K562 (cell line): ENCODE measurements around the gene ZCCHC8. TPM values are rescaled to one million over a fixed set of nuclear protein-coding genes. Genes with fewer than 3 reads are reported as not detected.

Source experiments
- CHD4 ChIP-seq: fragments of 200-600 bp; sonication (generic); IDR thresholded peaks from 3 replicates; pipeline ENCODE4 v1.6.1; 2012; ENCODE audit warnings: low read depth, mild to moderate bottlenecking, mixed read lengths, low read length, inconsistent platforms; ENCODE audit not compliant: insufficient read depth, insufficient replicate concordance, poor library complexity, severe bottlenecking
- ETV5 ChIP-seq: sonication (generic); formaldehyde crosslinking; IDR thresholded peaks from 2 replicates; pipeline ENCODE4 v1.4.0; 2020; ENCODE audit warnings: low read depth, mild to moderate bottlenecking, missing genetic modification reagents
- MBD2 ChIP-seq: sonication (generic); IDR thresholded peaks from 2 replicates; pipeline ENCODE4 v1.6.1; 2016; ENCODE audit warnings: low read depth, borderline replicate concordance
- NR2C2 ChIP-seq, 2 experiments: fragments of 200-800 bp in 1 of 2; sonication (Bioruptor generic) in 1 of 2; sonication (generic) in 1 of 2; formaldehyde crosslinking in 1 of 2; IDR thresholded peaks; 2 replicates each; pipeline versions ENCODE4 v1.6.1 to v1.8.0; 2016 to 2022; ENCODE audit warnings: mild to moderate bottlenecking in 1 of 2, missing compliant biosample characterization in 1 of 2, missing genetic modification characterization in 1 of 2, missing genetic modification reagents in 1 of 2
- PHF8 ChIP-seq: fragments of 200-600 bp; sonication (generic); IDR thresholded peaks from 2 replicates; pipeline ENCODE4 v1.6.1; 2012; ENCODE audit warnings: mixed run types, mild to moderate bottlenecking, inconsistent platforms, low read length, moderate library complexity, borderline replicate concordance
- RFX1 ChIP-seq: fragments of 450-650 bp; IDR thresholded peaks from 2 replicates; pipeline ENCODE4 v1.6.1; 2016; ENCODE audit warnings: mild to moderate bottlenecking, moderate library complexity
- RFX7 ChIP-seq: fragments of 250-450 bp; sonication (Bioruptor Pico); IDR thresholded peaks from 2 replicates; pipeline ENCODE4 v1.5.1; 2021; ENCODE audit warnings: mild to moderate bottlenecking
- SMARCA5 ChIP-seq: fragments of 450-650 bp; IDR thresholded peaks from 2 replicates; pipeline ENCODE4 v1.6.1; 2016
- TARDBP ChIP-seq: fragments of 450-650 bp; IDR thresholded peaks from 2 replicates; pipeline ENCODE4 v1.6.1; 2016
- TGIF2 ChIP-seq: sonication (generic); formaldehyde crosslinking; IDR thresholded peaks from 2 replicates; pipeline ENCODE4 v1.8.1; 2022; ENCODE audit warnings: mild to moderate bottlenecking, missing genetic modification reagents, moderate library complexity
- polyA plus RNA-seq, 8 experiments: library from polyadenylated mRNA; depleted of rRNA in 4 of 8; stranded (reverse) in 5 of 8; unstranded in 3 of 8; fragments of >200 nt; fragmentation: Nextera tagmentation in 2 of 8; fragmentation: Illumina TruSeq in 1 of 8; extraction: Ambion mirVana in 2 of 8; extraction: Trizol in 1 of 8; gene quantifications; 2 replicates each; pipeline versions ENCODE4 v1.2.1 to v1.2.3, GENCODE V29; 2011 to 2014; ENCODE audit warnings: inconsistent platforms in 1 of 8, missing spikeins in 1 of 8
- total RNA-seq, 7 experiments: library from RNA; depleted of rRNA in 6 of 7; stranded (reverse); fragments of >200 nt in 6 of 7; fragmentation: Illumina TruSeq in 2 of 7; extraction: Trizol in 2 of 7; gene quantifications; 2 replicates each; pipeline versions ENCODE4 v1.2.1 to v1.2.3, GENCODE V29; 2011 to 2021; ENCODE audit warnings: low replicate concordance in 1 of 7
- TF ChIP-seq, protein P1 (sequence below): fragments of 450-650 bp; IDR thresholded peaks from 2 replicates; pipeline ENCODE4 v1.6.1; 2017; ENCODE audit warnings: mild to moderate bottlenecking, moderate library complexity
- TF ChIP-seq, protein P2 (sequence below): sonication (generic); formaldehyde crosslinking; IDR thresholded peaks from 2 replicates; pipeline ENCODE4 v1.8.0; 2022; ENCODE audit warnings: missing genetic modification reagents, mild to moderate bottlenecking, moderate library complexity, borderline replicate concordance
- TF ChIP-seq, protein P3 (sequence below): fragments of 250-450 bp; sonication (Bioruptor Pico); IDR thresholded peaks from 2 replicates; pipeline ENCODE4 v1.9.0; 2021; ENCODE audit warnings: mild to moderate bottlenecking
- TF ChIP-seq, protein P4 (sequence below): fragments of 250-450 bp; sonication (Bioruptor Pico); IDR thresholded peaks from 2 replicates; pipeline ENCODE4 v1.4.0; 2020; ENCODE audit warnings: borderline replicate concordance

ZCCHC8 gene
- total and polyA plus RNA-seq, 9 of the 15 experiments (the other 6 are each of a cell fraction or from before 2014, with no cell fraction given), result 14.8 to 50.9 (median 34.1) TPM

DNA sequence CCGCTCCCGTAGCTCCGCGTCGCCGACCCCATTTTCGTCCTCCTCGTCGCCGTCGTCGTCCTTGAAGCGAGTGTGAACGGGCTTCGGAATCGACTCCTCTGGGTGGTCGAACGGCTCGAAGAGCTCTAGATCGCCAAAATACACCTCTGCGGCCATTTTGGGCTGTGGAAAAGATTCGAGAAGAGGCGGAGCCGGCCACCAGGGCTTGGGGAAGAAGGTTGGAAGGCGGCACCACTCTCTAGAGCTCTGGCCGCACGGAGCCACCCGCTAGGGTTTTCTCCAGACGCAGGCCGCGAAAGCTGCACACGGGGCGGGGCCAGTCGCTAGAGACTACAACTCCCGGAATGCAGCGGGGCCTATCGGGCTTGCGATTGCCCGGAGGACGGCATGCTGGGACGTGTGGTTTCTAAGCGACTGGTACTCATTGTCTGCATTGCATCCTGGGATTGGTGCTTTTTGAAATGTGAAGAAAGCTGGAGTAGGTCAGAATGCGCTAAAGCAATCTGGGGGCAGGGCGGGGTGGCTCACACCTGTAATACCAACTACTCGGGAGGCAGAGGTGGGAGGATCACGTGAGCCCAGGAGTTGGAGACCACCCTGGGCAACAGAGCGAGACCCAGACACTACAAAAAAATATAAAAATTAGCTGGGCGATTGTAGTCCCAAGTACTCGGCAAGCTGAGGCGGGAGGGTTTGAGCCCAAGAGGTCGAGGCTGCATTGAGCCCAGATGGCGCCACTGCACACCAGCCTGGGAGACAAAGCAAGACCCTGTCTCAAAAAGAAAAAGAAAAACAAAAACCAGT, at the start of gene ZCCHC8 (continued):
- TF ChIP-seq, protein P1, sequence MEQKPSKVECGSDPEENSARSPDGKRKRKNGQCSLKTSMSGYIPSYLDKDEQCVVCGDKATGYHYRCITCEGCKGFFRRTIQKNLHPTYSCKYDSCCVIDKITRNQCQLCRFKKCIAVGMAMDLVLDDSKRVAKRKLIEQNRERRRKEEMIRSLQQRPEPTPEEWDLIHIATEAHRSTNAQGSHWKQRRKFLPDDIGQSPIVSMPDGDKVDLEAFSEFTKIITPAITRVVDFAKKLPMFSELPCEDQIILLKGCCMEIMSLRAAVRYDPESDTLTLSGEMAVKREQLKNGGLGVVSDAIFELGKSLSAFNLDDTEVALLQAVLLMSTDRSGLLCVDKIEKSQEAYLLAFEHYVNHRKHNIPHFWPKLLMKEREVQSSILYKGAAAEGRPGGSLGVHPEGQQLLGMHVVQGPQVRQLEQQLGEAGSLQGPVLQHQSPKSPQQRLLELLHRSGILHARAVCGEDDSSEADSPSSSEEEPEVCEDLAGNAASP, result no peak
- TF ChIP-seq, protein P2, sequence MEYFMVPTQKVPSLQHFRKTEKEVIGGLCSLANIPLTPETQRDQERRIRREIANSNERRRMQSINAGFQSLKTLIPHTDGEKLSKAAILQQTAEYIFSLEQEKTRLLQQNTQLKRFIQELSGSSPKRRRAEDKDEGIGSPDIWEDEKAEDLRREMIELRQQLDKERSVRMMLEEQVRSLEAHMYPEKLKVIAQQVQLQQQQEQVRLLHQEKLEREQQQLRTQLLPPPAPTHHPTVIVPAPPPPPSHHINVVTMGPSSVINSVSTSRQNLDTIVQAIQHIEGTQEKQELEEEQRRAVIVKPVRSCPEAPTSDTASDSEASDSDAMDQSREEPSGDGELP (CRISPR knock-in tag), result peak; percentile 88
- peak; percentile 85 for TF ChIP-seq PHF8
- peak; percentile 45; the same call in 1 of the 2 replicates for TF ChIP-seq NR2C2 (CRISPR knock-in tag; IDR thresholded peaks at IDR 0.05)
- peak; percentile 73; the same call in 1 of the 2 replicates for TF ChIP-seq NR2C2 (tag; IDR thresholded peaks at IDR 0.05)
- TF ChIP-seq CHD4, result no peak
- TF ChIP-seq RFX1, result peak; percentile 90
- peak; percentile 57 for TF ChIP-seq ETV5 (CRISPR knock-in tag)
- TF ChIP-seq, protein P3, sequence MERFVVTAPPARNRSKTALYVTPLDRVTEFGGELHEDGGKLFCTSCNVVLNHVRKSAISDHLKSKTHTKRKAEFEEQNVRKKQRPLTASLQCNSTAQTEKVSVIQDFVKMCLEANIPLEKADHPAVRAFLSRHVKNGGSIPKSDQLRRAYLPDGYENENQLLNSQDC (CRISPR knock-in tag), result no peak
- TF ChIP-seq MBD2, result peak; percentile 94
- TF ChIP-seq SMARCA5, result no peak
- TF ChIP-seq TARDBP, result no peak; the same call in 1 of the 2 replicates
- no peak for TF ChIP-seq RFX7 (CRISPR knock-in tag)
- TF ChIP-seq, protein P4, sequence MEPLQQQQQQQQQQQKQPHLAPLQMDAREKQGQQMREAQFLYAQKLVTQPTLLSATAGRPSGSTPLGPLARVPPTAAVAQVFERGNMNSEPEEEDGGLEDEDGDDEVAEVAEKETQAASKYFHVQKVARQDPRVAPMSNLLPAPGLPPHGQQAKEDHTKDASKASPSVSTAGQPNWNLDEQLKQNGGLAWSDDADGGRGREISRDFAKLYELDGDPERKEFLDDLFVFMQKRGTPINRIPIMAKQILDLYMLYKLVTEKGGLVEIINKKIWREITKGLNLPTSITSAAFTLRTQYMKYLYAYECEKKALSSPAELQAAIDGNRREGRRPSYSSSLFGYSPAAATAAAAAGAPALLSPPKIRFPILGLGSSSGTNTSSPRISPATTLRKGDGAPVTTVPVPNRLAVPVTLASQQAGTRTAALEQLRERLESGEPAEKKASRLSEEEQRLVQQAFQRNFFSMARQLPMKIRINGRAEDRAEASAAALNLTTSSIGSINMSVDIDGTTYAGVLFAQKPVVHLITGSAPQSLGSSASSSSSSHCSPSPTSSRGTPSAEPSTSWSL (CRISPR knock-in tag), result no peak
- no peak for TF ChIP-seq TGIF2
